GM12891 (cell line): Measurements from ENCODE around the gene ZEB1.

Experiments
- DNase-seq: peaks from one replicate; pipeline ENCODE4 v3.0.0; 2011; ENCODE audit warnings: low spot score; ENCODE audit not compliant: insufficient read length
- FAIRE-seq: peaks from 2 replicates; lab custom pipeline; 2011; peaks lifted over from hg19 to GRCh38; lab: Jason Lieb, UNC
- PAX5 ChIP-seq: IDR thresholded peaks from 2 replicates; pipeline ENCODE4 v1.6.1; 2011; ENCODE audit warnings: low read length, moderate library complexity, mild to moderate bottlenecking; ENCODE audit not compliant: insufficient read depth, severe bottlenecking
- POLR2A ChIP-seq: IDR thresholded peaks from 2 replicates; pipeline ENCODE4 v1.6.1; 2011; ENCODE audit warnings: low read depth, low read length, control low read depth
- POLR2AphosphoS5 ChIP-seq: IDR thresholded peaks from 2 replicates; pipeline ENCODE4 v1.6.1; 2011; ENCODE audit warnings: low read depth, low read length, control low read depth
- POU2F2 ChIP-seq: IDR thresholded peaks from 2 replicates; pipeline ENCODE4 v1.6.1; 2011; ENCODE audit warnings: low read depth, mild to moderate bottlenecking, control low read depth, low read length, moderate library complexity
- SPI1 ChIP-seq: IDR thresholded peaks from 2 replicates; pipeline ENCODE4 v1.6.1; 2011; ENCODE audit warnings: low read depth, low read length, control low read depth
- TAF1 ChIP-seq: IDR thresholded peaks from 2 replicates; pipeline ENCODE4 v1.6.1; 2011; ENCODE audit warnings: low read depth, low read length, control low read depth

Gene ZEB1

DNA sequence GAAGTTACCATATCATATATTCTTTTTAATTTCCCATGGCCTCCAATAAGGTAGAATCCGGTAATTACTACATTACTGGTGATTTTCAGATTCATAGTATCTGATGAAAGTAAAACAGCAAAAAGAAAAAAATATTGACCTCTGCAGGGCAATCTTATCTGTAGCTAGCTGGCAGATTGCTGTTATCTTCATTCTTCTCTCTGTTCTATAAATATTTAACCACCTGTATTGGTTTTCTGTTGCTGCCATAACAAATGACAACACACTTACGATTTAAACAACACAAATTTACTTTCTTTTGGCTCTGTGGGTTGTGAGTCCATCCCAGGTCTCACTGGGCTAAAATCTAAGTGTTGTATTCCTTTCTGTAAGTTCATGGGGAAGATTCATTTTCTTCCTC lies 164.5 kb downstream of the ZEB1 start:
- TF ChIP-seq POLR2A (no peak), PAX5 (no peak), POLR2AphosphoS5 (no peak), POU2F2 (no peak), TAF1 (no peak), SPI1 (no peak)
- DNase-seq, result no peak
- no peak for FAIRE-seq

DNA sequence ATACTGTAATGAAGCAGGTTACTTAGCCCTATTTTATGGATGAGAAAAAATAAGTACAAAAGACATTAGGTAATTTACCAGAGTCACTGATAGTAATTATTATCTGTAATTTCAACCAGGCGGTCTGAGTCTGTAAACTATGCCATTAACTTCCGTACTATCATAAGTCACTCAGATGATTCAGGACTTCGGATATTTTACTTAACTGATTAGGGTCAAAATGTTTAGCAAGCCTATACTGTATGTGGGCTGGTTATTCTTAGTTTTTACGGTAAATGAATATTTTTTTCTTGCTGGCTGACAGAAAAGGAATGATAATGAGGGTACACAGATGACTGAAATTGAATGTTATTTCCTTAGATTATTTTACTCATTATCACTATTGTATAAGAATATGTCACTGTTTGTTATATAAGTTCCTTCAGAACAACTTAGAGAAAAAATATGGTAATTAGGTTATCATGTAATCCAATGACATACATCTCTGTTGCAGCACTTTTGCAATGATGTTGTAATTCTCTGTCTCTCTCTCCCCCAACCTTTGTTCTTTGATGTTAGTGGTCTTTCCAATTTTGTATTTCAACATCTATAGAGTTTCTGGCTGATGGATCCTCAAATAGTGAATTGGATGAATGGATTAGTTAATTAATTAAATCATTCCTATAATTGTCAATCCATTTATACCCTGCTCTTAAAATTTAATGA lies 165.6 kb downstream of the ZEB1 start:
- FAIRE-seq, result no peak
- no peak for TF ChIP-seq POLR2A
- no peak for TF ChIP-seq TAF1
- TF ChIP-seq PAX5, result no peak
- TF ChIP-seq POU2F2, result no peak
- TF ChIP-seq SPI1, result no peak
- no peak for TF ChIP-seq POLR2AphosphoS5
- DNase-seq, result no peak

DNA sequence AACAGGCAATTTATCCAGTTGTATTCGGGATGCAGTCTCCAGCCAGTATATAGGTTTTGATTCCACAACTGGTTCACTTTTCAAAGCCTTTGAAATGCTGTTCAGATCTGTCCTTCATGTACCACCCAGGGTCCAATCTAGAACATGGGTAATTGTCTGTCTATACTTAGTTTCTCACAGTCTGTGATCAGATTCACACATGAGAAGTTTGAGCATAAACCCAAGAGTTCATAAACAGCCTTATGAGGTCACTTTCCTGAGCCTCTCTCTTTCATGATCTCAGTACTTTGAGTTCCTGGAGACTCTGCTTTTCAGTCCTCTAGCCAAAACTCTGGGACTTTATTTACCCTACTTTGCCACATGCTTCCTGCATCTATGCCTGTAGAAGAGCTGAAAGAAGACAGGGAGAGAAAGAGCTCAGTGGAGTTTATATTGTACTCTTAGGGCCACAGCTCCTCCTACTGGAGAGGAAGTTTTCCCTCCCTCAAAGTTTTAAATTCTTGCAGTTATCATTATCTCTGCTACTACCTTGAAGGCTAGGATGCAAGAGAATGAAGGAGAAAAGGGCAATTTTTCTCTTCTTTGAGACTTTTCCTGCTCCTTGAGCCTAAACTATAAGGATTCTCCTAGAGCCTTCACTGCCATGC lies 172.0 kb downstream of the ZEB1 start:
- DNase-seq (no peak), FAIRE-seq (peak; percentile 47)
- TF ChIP-seq PAX5 (no peak), POLR2AphosphoS5 (no peak), POU2F2 (no peak), TAF1 (no peak), SPI1 (no peak)

DNA sequence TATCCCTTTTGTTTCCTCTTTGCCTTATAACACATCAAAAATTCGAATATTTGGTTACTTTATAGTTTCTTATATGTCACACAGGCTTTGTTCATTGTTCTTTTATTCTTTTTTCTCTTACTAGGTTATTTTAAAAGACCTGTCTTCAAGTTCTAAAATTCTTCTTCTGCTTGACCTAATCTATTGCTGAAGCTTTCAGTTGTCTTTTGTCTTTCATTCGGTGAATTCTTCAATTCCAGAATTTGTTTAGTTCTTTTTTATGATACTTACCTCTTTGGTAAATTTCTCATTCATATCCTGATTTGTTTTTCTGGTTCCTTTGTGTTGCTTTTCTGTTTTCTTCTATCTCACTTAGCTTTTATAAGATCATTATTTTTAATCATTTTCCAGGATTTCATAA lies 188.4 kb downstream of the ZEB1 start:
- no peak for FAIRE-seq
- no peak for DNase-seq

DNA sequence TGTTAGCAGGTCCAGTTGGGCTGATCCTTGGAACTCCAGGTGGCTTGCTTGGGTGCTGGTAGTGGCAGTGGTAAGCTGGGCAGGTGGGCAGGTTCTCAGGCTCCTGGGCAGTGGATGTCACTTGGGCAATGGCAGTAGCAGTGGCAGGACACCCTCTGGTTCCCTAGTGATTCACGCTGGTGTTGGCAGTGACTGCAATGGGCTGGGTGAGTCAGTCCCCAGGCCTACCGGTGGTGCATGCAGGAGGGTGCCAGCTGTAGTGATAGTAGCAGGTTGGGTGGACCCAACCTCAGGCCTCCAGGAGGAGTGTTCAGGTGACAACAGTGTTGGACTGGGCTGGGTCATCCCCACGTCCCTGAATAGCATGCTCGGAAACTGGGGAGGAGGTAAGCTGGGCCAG lies 189.2 kb downstream of the ZEB1 start:
- no peak for DNase-seq
- TF ChIP-seq POLR2AphosphoS5 (no peak), TAF1 (no peak), POLR2A (no peak), PAX5 (no peak), SPI1 (no peak)
- FAIRE-seq, result no peak

More for the DNA sequence above, 188.4 kb downstream of the ZEB1 start:
- TF ChIP-seq SPI1 (no peak), TAF1 (no peak), POU2F2 (no peak), POLR2AphosphoS5 (no peak), PAX5 (no peak), POLR2A (no peak)

DNA sequence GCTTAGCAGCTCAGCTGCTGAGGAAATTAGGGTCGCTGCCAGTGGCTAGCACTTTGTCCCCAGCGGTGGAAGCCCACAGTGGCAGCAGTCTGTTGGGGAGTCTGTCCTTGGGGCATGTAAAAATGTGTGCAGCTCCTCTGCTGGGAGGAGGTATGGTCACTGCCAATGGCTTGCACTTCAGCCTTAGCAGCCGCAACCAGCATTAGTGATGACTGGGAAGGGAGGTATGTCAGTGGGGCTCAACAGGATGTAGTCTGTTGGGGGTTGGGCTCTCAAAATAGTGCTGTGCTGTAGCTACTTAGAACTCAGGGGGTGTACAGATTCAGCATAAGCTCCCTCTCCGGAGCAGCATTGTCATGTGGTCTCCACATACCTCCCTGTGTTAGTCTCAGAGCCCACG lies 189.9 kb downstream of the ZEB1 start:
- no peak for DNase-seq
- TF ChIP-seq POU2F2, result no peak
- TF ChIP-seq POLR2A, result no peak
- no peak for TF ChIP-seq SPI1
- no peak for TF ChIP-seq POLR2AphosphoS5
- peak; percentile 71 for FAIRE-seq

DNA sequence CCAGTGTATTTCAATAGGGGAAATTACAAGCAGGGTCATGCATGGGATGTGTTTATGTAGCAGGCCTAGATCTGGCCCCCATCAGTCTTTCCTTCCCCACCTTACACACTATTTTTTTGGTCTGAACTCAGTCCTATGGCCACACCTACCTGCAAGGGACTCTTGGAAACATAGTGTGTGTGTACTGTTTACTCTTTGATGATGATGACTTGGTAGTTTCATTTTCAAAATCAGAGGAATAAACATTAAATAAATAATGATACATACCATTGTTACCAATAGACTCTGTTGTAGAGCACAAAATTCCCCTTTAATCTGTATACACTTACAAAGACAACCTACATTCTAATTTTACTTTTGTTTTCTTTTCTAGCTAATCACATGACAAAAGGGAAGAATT lies 191.0 kb downstream of the ZEB1 start:
- TF ChIP-seq POLR2AphosphoS5 (no peak), POU2F2 (no peak), TAF1 (no peak)
- no peak for DNase-seq
- no peak for FAIRE-seq

DNA sequence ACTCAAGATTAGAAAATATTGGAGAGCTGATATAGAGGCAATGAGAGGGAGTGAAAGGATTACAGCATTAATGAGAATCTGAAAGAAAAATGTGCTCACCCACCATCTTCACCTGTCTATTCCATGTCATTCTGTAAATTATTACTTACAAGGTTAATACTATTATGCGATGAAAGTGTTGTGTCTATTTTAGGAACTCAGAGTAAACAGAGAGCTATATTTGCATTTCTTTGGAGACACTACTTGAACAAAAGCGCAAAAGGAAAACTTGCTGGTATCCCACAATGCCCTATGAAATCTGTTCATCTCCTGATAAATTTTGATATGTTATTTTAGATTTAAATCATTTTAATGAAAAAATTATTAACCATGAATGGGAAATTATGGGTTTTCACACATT lies 196.1 kb downstream of the ZEB1 start:
- no peak for FAIRE-seq
- DNase-seq, result no peak
- TF ChIP-seq SPI1 (no peak), TAF1 (no peak), POLR2AphosphoS5 (no peak), POLR2A (no peak), PAX5 (no peak), POU2F2 (no peak)

DNA sequence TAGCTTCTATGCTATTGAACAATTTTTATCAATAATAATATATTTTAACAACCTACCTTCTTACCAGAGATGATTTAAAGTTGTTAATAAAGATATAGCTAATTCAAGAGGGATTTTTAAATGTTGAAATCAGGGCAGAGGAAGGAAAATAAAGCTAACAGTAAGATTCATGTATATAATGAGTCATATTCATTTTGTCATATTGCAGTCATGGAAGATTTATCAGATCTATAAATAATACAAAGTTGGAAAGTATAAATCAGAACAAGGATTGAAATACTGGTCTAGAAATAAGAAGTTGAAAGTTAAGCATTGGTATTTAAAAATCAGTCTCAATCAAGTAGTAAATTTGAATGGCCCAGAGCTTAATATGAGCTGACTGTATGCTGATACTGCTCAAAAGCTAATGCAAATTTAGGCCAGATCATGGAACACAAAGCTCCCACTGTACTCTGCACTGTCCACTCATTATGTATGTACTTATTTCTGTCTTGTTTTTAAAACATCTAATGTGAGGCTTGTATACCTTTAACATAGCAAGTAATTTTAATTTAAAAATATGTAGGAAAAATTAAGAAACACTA lies 196.9 kb downstream of the ZEB1 start:
- DNase-seq (no peak), FAIRE-seq (no peak)
- TF ChIP-seq TAF1, result no peak
- no peak for TF ChIP-seq PAX5
- TF ChIP-seq SPI1, result no peak
- no peak for TF ChIP-seq POLR2AphosphoS5
- TF ChIP-seq POLR2A, result no peak
- no peak for TF ChIP-seq POU2F2

DNA sequence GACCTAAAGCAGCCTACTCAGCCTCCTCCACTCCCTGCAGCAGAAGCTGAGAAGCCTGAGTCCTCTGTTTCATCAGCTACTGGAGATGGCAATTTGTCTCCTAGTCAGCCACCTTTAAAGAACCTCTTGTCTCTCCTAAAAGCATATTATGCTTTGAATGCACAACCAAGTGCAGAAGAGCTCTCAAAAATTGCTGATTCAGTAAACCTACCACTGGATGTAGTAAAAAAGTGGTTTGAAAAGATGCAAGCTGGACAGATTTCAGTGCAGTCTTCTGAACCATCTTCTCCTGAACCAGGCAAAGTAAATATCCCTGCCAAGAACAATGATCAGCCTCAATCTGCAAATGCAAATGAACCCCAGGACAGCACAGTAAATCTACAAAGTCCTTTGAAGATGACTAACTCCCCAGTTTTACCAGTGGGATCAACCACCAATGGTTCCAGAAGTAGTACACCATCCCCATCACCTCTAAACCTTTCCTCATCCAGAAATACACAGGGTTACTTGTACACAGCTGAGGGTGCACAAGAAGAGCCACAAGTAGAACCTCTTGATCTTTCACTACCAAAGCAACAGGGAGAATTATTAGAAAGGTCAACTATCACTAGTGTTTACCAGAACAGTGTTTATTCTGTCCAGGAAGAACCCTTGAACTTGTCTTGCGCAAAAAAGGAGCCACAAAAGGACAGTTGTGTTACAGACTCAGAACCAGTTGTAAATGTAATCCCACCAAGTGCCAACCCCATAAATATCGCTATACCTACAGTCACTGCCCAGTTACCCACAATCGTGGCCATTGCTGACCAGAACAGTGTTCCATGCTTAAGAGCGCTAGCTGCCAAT lies 202.2 kb downstream of the ZEB1 start:
- FAIRE-seq, result no peak
- DNase-seq, result no peak
- TF ChIP-seq POLR2AphosphoS5 (no peak), SPI1 (no peak), PAX5 (no peak), POU2F2 (no peak), TAF1 (no peak)

DNA sequence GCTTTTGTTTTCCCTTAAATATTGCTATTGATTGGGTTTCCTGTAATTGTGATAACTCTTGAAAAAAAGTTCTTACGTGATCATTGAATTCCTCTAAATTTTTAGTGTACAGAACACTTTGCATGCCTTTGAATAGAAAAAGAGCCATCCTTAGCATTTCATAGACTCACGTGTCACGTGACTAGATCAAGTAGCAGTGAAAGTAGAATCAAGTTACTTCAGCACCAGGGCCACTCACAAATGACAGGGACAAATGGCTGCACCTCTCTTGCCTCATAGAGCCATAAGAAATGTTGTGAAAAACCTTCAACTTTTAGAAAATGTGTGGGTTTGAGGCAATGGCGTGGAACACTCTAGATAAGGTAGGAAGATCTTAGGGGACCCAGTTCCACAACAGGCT lies 203.8 kb downstream of the ZEB1 start:
- TF ChIP-seq SPI1, result no peak
- no peak for TF ChIP-seq POU2F2
- no peak for TF ChIP-seq POLR2AphosphoS5
- no peak for TF ChIP-seq PAX5
- no peak for TF ChIP-seq TAF1
- no peak for TF ChIP-seq POLR2A
- FAIRE-seq (peak; percentile 35), DNase-seq (no peak)
